ENCODE measurements around the gene NFASC.

The NFASC gene

GRCh38 chr1:205046870-205047269, 176.2 kb downstream of the NFASC start:
- no peaks in the 10 kb centered on the region for H3K9me3 ChIP-seq (ENCODE audit: control insufficient read depth, low read length)
- no peaks in the 10 kb centered on the region for H3K36me3 ChIP-seq (ENCODE audit: control insufficient read depth, insufficient read depth, low read length)
- peaks cover 59% of the 10 kb centered on the region for H3K27me3 ChIP-seq (ENCODE audit: control insufficient read depth, insufficient read depth, low read length)
- H3K4me3 ChIP-seq (ENCODE audit: low read length) = no peak overlapping the region
- no peak overlapping the region for H3K9ac ChIP-seq (ENCODE audit: low read length)
- H3K4me1 ChIP-seq (ENCODE audit: control insufficient read depth, insufficient read depth, low read length) = no peaks in the 10 kb centered on the region

- Histone ChIP-seq H3K4me3 (ENCODE audit: low read length) (no peak overlapping the region), H3K9ac (ENCODE audit: low read length) (no peak overlapping the region), H3K9me3 (ENCODE audit: control insufficient read depth, low read length) (no peaks in the 10 kb centered on the region), H3K4me1 (ENCODE audit: control insufficient read depth, insufficient read depth, low read length) (no peaks in the 10 kb centered on the region), H3K36me3 (ENCODE audit: control insufficient read depth, insufficient read depth, low read length) (no peaks in the 10 kb centered on the region), H3K27me3 (ENCODE audit: control insufficient read depth, insufficient read depth, low read length) (peaks cover 51% of the 10 kb centered on the region)
Measured at GRCh38 chr1:205047764-205048231, 177.1 kb downstream of the NFASC start.

- Histone ChIP-seq H3K9ac (ENCODE audit: low read length) (no peak overlapping the region), H3K9me3 (ENCODE audit: control insufficient read depth, low read length) (no peaks in the 10 kb centered on the region), H3K4me3 (ENCODE audit: low read length) (no peak overlapping the region), H3K27me3 (ENCODE audit: control insufficient read depth, insufficient read depth, low read length) (peaks cover 48% of the 10 kb centered on the region), H3K36me3 (ENCODE audit: control insufficient read depth, insufficient read depth, low read length) (no peaks in the 10 kb centered on the region), H3K4me1 (ENCODE audit: control insufficient read depth, insufficient read depth, low read length) (no peaks in the 10 kb centered on the region)
Measured at GRCh38 chr1:205048382-205048781, 177.7 kb downstream of the NFASC start.

- no peaks in the 10 kb centered on the region for H3K4me1 ChIP-seq (ENCODE audit: control insufficient read depth, insufficient read depth, low read length)
- H3K27me3 ChIP-seq (ENCODE audit: control insufficient read depth, insufficient read depth, low read length) = peaks cover 37% of the 10 kb centered on the region
- H3K9ac ChIP-seq (ENCODE audit: low read length) = no peak overlapping the region
- H3K36me3 ChIP-seq (ENCODE audit: control insufficient read depth, insufficient read depth, low read length) = no peaks in the 10 kb centered on the region
- H3K9me3 ChIP-seq (ENCODE audit: control insufficient read depth, low read length) = no peaks in the 10 kb centered on the region
- no peak overlapping the region for H3K4me3 ChIP-seq (ENCODE audit: low read length)
Measured at GRCh38 chr1:205049479-205049878, 178.8 kb downstream of the NFASC start.

- H3K9ac ChIP-seq (ENCODE audit: low read length) = no peak overlapping the region
- no peaks in the 10 kb centered on the region for H3K36me3 ChIP-seq (ENCODE audit: control insufficient read depth, insufficient read depth, low read length)
- peaks cover 10% of the 10 kb centered on the region for H3K27me3 ChIP-seq (ENCODE audit: control insufficient read depth, insufficient read depth, low read length)
- H3K4me1 ChIP-seq (ENCODE audit: control insufficient read depth, insufficient read depth, low read length) = no peaks in the 10 kb centered on the region
- H3K4me3 ChIP-seq (ENCODE audit: low read length) = no peak overlapping the region
- H3K9me3 ChIP-seq (ENCODE audit: control insufficient read depth, low read length) = no peaks in the 10 kb centered on the region
Measured at GRCh38 chr1:205052690-205053089, 182.0 kb downstream of the NFASC start.

- no peak overlapping the region for H3K4me3 ChIP-seq (ENCODE audit: low read length)
- H3K9me3 ChIP-seq (ENCODE audit: control insufficient read depth, low read length) = no peaks in the 10 kb centered on the region
- no peaks in the 10 kb centered on the region for H3K36me3 ChIP-seq (ENCODE audit: control insufficient read depth, insufficient read depth, low read length)
- peaks cover 7% of the 10 kb centered on the region for H3K27me3 ChIP-seq (ENCODE audit: control insufficient read depth, insufficient read depth, low read length)
- no peaks in the 10 kb centered on the region for H3K4me1 ChIP-seq (ENCODE audit: control insufficient read depth, insufficient read depth, low read length)
- H3K9ac ChIP-seq (ENCODE audit: low read length) = no peak overlapping the region
Measured at GRCh38 chr1:205053296-205053695, 182.6 kb downstream of the NFASC start.

- no peak overlapping the region for H3K9ac ChIP-seq (ENCODE audit: low read length)
Measured at GRCh38 chr1:205054013-205054412, 183.4 kb downstream of the NFASC start.

GRCh38 chr1:205056188-205056611, 185.5 kb downstream of the NFASC start:
- Histone ChIP-seq H3K27me3 (ENCODE audit: control insufficient read depth, insufficient read depth, low read length) (peaks cover under 1% of the 10 kb centered on the region), H3K4me1 (ENCODE audit: control insufficient read depth, insufficient read depth, low read length) (no peaks in the 10 kb centered on the region), H3K36me3 (ENCODE audit: control insufficient read depth, insufficient read depth, low read length) (no peaks in the 10 kb centered on the region), H3K9me3 (ENCODE audit: control insufficient read depth, low read length) (no peaks in the 10 kb centered on the region), H3K9ac (ENCODE audit: low read length) (no peak overlapping the region), H3K4me3 (ENCODE audit: low read length) (no peak overlapping the region)

More at GRCh38 chr1:205054013-205054412, 183.4 kb downstream of the NFASC start:
- Histone ChIP-seq H3K27me3 (ENCODE audit: control insufficient read depth, insufficient read depth, low read length) (peaks cover 3% of the 10 kb centered on the region), H3K4me1 (ENCODE audit: control insufficient read depth, insufficient read depth, low read length) (no peaks in the 10 kb centered on the region), H3K9me3 (ENCODE audit: control insufficient read depth, low read length) (no peaks in the 10 kb centered on the region), H3K36me3 (ENCODE audit: control insufficient read depth, insufficient read depth, low read length) (no peaks in the 10 kb centered on the region), H3K4me3 (ENCODE audit: low read length) (no peak overlapping the region)

- Histone ChIP-seq H3K9ac (ENCODE audit: low read length) (no peak overlapping the region), H3K4me3 (ENCODE audit: low read length) (no peak overlapping the region), H3K36me3 (ENCODE audit: control insufficient read depth, insufficient read depth, low read length) (no peaks in the 10 kb centered on the region), H3K4me1 (ENCODE audit: control insufficient read depth, insufficient read depth, low read length) (no peaks in the 10 kb centered on the region), H3K27me3 (ENCODE audit: control insufficient read depth, insufficient read depth, low read length) (no peaks in the 10 kb centered on the region), H3K9me3 (ENCODE audit: control insufficient read depth, low read length) (no peaks in the 10 kb centered on the region)
Measured at GRCh38 chr1:205056956-205057568, 186.4 kb downstream of the NFASC start.

- no peak overlapping the region for H3K9ac ChIP-seq (ENCODE audit: low read length)
Measured at GRCh38 chr1:205057808-205058575, 187.3 kb downstream of the NFASC start.

GRCh38 chr1:205058853-205059252, 188.2 kb downstream of the NFASC start:
- Histone ChIP-seq H3K9me3 (ENCODE audit: control insufficient read depth, low read length) (no peaks in the 10 kb centered on the region), H3K4me3 (ENCODE audit: low read length) (no peak overlapping the region), H3K9ac (ENCODE audit: low read length) (no peak overlapping the region), H3K36me3 (ENCODE audit: control insufficient read depth, insufficient read depth, low read length) (no peaks in the 10 kb centered on the region), H3K4me1 (ENCODE audit: control insufficient read depth, insufficient read depth, low read length) (no peaks in the 10 kb centered on the region), H3K27me3 (ENCODE audit: control insufficient read depth, insufficient read depth, low read length) (no peaks in the 10 kb centered on the region)

More at GRCh38 chr1:205057808-205058575, 187.3 kb downstream of the NFASC start:
- Histone ChIP-seq H3K9me3 (ENCODE audit: control insufficient read depth, low read length) (no peaks in the 10 kb centered on the region), H3K36me3 (ENCODE audit: control insufficient read depth, insufficient read depth, low read length) (no peaks in the 10 kb centered on the region), H3K4me3 (ENCODE audit: low read length) (no peak overlapping the region), H3K27me3 (ENCODE audit: control insufficient read depth, insufficient read depth, low read length) (no peaks in the 10 kb centered on the region), H3K4me1 (ENCODE audit: control insufficient read depth, insufficient read depth, low read length) (no peaks in the 10 kb centered on the region)

GRCh38 chr1:205059660-205060059, 189.0 kb downstream of the NFASC start:
- H3K4me1 ChIP-seq (ENCODE audit: control insufficient read depth, insufficient read depth, low read length) = no peaks in the 10 kb centered on the region
- H3K36me3 ChIP-seq (ENCODE audit: control insufficient read depth, insufficient read depth, low read length) = no peaks in the 10 kb centered on the region
- no peaks in the 10 kb centered on the region for H3K9me3 ChIP-seq (ENCODE audit: control insufficient read depth, low read length)
- H3K27me3 ChIP-seq (ENCODE audit: control insufficient read depth, insufficient read depth, low read length) = peaks cover 2% of the 10 kb centered on the region
- no peak overlapping the region for H3K4me3 ChIP-seq (ENCODE audit: low read length)
- H3K9ac ChIP-seq (ENCODE audit: low read length) = no peak overlapping the region
